Effector CD4-positive, alpha-beta T cell (primary cell): Measurements from ENCODE around the gene CRHR1.

Source experiments
- DNase-seq: peaks from one replicate; pipeline ENCODE4 v3.0.0-alpha.2; 2020

The CRHR1 gene

DNA sequence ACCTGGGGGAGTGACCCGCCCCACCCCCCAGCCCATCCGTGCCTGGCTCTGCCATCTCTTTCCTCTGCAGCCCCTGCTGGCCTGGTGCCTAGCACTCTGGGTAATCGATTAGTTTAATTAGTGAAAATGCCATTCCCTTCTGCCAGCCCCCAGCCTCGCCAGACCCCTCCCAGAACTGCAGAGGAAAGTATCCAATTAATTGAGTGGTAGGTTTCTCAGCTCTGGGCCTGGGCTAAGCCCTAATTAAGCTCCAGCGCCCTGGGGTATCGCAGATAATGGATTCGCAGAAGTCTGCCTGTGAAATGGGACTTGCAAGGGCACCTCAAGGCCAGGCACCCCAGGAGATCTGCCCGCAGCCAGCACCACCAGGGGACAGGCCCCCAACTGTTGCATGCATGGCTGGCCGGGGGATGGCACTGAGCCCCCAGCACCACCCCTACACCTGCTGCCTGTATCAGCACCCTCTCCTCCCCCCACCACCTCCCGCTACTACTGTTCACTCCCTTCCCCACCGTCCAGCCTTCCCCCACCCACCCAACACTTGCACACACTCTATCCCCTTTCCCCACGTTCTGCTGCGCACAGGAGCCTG is 40.9 kb downstream of the CRHR1 start:
- DNase-seq: no peak

DNA sequence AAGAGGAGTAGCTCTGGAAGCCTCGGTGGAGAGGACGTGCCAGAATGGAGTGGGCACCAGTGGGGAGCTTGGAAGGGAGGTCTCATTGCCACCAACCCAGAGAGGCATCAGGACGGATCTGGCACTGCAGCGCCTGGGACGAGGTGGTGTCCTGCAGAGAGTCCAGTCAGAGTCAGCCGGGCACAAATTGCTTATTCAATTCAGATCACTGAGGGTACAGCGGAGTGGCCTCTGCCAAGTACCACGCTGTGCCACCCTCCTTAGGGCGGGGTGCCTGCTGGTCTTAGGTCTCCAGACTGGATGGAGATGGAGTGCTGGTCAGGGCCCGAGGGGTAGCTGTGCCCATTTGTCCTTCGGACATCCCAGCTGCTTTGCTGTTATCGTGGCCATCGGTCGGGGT is 41.7 kb downstream of the CRHR1 start:
- DNase-seq: no peak

DNA sequence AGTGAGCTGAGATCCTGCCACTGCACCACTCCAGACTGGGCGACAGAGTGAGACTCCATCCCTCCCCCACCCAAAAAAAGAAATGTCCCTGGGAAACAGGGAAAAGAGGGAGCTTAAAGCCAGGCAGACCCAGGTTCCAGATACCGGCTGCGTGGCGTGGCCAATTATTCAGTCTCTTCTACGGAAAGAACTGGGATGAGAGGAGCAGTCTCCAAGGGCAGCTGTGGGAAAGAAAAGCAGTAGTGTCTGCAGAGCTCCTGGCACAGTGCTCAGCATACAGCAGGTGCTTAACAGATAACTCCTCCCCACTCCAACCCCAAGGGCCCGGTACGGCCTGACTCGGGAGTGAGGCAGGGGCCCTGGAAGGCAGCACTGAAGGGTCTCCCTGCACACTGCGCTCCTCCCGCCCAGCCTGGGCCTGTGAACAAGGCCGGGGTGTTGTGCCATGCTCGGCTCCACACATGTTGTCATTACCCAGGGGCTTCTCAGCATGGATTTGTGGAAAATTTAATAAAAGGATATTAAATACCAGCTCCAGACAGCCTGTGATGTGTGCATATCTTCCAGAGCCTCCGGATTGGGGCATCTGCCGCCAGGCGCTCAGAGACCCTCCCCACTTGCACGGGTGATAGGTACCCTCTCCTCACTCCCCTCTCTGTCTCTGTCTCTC is 42.9 kb downstream of the CRHR1 start:
- no peak for DNase-seq

DNA sequence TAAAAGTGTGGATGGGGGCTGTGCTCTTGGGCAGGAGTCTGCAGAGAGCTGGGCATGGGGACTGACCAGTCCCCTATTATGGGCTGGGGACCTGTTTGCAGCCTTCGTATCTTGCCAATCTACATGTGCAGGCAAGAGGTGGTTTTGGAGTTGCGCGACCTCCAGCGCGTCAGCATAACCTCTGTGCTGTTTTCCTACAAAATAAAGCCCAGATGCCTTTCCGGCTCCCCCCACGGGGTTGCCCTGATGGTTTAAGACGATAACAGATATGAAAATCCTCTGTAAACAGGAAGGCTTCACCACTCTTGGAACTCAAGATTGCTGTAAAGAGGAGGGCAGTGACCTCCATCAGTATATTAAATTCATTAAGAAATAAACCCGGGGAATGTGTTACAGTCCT is 44.1 kb downstream of the CRHR1 start:
- no peak for DNase-seq

DNA sequence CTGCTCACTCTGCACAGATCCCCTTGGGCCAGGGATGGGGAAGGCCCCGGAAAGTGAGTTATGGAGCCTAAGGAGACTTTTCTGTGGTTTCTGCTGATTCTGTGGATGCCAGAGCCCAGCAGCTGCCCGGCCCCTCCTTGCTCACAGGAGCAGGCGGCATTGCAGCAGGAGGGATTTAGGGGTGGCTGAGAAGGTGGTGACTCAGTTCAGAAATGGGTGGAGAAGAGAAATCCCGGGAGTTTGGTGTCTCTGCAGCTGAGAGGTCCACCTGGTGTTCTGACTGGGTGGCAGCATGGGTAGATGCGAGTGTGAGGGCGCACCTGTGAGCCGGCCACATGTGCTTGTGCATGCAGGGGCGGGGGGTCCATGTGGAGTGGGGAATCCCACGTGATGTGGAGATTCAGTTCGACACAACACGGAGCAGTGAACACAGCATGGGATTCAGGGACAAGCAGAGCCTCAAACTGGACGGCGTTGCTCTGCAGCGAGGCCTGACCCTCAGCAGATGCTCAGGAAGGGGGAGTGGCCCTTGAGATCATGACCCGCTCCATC is 44.5 kb downstream of the CRHR1 start:
- DNase-seq: no peak

DNA sequence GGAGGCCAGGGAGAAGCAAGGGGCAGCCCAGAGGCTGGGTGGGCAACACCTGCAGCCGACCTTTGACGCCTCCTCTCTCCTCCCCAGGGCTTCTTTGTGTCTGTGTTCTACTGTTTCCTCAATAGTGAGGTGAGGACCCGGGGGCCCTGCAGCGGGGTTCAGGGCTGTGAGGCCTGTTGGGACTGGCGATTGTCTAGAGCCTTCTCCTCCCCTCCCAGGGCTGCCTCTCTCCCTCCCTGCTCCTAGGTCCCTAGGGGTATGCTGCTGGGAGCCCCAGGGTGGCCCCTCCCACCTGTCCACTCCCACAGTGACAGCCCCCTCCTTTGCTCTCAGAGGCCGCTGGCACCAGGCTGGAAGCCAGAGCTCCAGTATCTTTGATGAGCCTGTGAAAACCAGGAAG is 49.8 kb downstream of the CRHR1 start:
- DNase-seq: no peak

DNA sequence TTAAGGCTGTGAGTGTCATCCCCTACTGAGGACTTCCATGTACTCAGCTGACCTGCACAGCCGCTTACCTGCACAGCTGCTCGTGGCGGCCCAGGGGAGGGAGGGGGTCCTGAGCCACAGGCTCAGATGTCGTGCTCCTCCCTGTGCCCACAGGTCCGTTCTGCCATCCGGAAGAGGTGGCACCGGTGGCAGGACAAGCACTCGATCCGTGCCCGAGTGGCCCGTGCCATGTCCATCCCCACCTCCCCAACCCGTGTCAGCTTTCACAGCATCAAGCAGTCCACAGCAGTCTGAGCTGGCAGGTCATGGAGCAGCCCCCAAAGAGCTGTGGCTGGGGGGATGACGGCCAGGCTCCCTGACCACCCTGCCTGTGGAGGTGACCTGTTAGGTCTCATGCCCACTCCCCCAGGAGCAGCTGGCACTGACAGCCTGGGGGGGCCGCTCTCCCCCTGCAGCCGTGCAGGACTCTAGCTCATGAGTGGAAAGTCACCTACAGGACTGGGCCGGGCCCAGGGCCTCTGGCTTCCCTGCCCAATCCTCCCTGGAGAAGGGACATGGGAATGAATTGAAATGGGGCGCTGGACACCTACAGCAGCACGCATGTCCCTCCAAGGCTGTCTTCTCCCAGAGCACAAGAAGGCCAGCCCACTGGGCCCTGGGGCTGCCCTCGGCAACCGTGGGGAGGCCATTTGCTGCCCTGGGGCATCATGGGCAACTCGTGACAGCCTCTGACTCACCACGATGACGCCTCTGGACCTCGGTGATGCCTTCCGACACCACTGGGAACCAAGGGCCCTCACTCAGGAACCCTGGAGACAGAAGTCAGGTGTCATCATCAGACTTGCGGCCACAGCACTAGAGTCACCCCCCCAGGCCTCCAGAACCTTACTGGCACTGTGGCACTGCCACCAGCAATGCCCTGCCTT is 50.6 kb downstream of the CRHR1 start:
- DNase-seq: no peak

DNA sequence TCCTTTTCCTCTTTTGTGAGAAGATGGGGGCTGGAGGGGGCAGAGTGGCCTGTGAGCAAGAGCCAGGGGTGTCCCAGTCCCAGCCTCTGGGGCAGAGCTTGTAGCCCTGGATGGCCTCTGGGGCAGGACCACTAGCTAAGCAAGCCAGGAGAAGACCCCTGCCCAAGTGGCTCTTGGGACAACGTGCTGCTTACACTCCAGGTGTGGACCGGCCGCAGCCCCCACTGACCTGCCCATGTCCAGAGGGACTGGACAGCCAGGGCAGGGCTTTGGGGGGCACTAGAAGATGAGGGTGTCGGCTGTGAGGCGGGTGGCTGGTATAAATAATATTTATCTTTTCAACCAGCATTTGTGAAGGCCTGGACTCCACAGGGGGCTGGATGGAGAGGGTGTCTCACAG is 51.4 kb downstream of the CRHR1 start:
- DNase-seq: no peak

DNA sequence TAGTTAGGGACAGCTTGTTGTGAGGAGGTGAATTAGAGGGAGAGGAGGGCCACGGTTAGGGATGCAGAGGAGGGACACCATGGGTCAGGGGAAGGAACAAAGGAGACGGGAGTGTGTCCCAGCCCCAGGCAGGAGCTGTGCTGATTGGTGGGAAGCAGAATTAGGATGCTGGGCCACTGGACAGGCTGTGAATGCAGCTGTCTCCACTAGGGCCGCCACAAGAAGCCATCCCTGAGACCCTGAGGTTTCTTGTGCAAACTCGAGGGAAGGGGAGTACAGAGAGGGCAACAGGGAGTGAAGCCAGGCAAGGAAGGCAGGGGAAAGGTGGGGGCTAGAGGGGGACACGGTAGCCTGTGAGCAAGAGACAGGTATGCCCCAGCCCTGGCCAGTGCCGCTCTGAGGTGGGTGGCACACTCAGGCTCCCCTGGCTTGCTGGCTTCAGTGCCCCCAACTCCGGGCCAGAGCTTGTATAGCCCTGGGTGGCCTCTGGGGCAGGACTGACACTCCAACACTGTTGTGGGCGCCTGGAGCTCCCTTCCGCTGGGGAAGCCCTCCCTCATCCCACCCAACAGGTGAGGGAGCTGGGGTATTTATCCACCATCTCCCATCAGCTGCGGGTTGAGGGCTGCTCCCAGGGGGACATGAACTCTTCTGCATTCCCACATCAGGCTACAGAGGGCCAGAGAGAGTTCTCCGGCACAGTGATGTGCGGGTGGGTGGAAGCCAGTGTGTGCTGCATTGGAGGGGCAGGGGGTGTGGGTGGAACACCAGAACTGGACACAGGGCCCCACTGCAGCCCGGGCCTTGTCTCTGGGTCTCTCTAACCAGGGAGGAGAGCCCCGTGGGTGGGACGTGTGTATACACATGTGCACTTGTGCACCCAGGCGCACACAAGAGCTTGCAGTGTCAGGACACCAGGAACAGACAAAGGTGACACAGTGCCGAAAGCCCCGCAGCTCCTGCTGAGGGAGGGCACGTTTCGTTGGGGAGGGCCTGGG is 52.2 kb downstream of the CRHR1 start:
- DNase-seq: no peak

DNA sequence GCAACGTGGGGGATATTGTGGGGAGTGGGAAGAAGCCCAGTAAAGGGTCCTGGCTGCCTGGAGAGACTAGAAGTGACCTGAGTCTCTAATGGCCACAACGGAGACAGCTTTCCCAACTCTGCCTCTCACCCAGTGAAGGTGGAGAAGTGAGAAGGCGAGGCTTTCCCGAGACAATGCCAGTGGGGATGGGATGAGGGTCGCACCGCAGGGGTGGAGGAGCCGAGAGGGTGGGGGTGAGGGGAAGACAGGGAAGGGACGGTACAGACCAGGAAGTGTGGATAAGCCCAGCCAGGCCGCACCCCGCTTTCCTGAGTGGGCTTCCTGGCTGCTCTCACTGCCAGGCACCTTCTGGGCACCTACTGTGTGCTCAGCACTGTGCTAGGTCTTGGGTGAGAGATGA is 53.1 kb downstream of the CRHR1 start:
- no peak for DNase-seq

DNA sequence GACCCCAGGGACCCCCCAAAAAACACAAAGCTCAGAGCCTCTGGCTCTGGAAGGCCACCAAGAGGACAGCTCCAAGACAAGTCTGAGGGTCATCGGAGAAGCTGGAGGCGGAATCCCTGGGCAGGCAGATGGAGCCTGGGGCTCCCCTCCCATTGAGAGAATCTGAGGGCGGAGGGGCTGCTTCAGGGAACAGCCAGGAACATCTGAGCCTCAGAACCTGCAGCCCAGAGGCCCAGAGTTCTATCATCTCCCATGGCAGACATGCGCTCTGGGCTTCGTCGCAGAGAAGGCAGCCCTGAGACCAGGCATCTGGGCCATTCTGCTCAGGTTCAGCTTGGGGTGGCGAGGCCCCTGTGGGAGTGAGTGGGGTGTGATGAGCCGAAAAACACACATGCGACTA is 53.5 kb downstream of the CRHR1 start:
- no peak for DNase-seq

DNA sequence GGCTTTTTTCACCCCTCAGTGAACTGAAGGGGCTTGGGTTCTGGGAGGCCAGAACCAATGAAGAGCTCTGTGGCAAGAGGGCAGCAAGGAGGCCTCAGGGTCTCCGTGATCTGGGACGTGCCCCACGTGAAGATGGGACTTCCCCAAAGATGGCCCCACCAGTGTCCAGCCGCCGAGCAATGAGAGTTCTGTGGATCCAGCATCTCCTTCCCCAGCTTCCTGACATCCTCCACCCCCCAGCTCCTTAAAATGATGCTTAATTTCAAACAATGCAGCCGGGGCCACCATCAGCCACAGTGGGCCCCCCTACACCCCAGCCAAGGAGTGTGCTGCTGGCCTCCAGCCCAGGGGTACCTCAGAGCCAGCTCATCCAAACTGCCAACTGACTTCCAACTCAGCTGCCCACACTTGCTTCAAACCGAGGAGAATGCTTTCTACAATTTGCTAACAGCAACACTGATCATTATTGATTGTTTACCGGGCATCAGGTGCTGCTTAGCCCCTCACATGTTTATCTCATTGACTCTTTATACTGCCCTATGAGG is 54.7 kb downstream of the CRHR1 start:
- no peak for DNase-seq

DNA sequence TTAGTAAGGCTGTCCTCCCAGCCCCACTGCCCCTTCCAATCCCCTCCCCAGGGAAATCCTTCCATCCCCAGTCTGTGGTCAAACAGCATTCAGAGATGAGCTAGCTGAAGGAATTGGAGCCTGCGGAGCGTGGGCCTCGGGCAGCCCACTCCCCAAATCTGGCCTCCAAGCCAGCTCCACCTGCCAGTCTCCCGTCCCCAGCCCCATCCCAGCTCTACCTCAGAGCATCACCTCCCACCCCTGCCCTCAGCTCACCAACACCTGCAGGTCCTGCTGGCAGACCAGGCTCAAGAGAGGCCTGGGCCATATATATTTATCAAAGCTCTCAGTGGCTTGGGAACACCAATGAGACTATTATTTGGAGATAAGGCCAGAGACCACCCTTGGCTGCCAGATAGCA is 55.3 kb downstream of the CRHR1 start:
- DNase-seq: no peak

DNA sequence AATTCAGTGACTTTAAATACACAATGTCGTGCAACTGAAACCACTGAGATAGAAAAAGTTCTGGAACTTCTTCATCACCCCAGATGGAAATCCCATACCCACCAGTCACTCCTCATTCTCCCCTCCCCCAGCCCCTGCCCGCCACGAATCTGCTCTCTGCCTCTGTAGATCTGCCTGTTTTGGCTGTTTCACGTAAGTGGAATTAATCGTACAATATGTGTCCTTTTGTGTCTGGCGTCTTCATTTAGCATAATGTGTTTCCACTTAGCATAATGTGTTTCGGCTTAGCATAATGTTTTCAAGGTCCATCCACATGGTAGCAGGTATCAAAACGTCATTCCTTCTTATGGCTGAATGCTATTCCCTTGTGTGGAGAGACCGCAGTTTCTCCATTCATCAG is 57.1 kb downstream of the CRHR1 start:
- DNase-seq: no peak

DNA sequence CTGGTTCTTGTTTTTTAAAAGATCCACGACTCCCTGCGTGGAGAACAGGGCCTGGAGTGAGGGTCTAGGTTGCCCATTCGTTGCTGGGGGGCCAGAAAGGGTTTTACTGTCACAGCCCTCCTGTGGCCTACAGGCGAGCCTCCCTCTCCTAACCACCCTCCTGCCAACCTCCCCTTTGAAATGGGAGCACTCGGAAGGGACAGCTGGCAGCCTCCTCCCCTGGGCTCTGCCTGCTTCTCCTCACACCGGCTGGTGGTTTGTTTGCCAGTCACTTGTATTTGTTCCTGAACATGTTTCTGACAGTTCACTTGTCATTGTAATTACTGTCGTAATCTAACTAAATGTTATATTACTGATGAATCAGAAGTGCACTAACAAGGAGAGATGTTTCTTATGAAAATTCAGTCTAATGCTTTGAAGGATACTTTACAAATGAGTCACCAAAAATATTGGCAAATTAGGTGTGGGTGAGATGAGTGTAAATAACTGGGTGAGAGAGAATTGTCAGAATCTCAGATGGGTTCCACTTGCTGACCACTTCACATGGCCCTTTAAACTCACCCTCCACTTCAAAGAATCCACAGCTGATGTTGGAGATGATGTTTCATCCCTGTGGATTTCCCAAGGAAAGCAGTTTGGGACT is 57.9 kb downstream of the CRHR1 start:
- no peak for DNase-seq

DNA sequence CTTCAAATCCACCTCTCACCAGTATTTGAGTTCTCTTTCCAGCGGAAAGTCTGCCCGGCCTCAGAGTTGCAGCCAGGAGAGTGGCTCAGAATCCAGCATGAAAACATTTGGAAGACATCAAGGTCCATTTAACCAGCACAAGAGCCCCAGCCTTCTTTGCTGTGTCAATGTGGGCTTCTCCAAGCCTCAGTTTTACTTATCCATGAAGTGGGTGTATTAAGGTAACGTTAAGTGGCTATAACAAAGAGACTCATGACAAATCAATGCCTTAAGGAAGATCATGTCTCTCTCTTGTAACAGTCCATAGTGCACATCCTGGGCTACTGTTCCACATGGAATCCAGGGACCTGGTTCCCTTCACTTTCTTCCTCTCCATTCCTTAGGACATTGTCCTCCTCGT is 59.6 kb downstream of the CRHR1 start:
- no peak for DNase-seq

DNA sequence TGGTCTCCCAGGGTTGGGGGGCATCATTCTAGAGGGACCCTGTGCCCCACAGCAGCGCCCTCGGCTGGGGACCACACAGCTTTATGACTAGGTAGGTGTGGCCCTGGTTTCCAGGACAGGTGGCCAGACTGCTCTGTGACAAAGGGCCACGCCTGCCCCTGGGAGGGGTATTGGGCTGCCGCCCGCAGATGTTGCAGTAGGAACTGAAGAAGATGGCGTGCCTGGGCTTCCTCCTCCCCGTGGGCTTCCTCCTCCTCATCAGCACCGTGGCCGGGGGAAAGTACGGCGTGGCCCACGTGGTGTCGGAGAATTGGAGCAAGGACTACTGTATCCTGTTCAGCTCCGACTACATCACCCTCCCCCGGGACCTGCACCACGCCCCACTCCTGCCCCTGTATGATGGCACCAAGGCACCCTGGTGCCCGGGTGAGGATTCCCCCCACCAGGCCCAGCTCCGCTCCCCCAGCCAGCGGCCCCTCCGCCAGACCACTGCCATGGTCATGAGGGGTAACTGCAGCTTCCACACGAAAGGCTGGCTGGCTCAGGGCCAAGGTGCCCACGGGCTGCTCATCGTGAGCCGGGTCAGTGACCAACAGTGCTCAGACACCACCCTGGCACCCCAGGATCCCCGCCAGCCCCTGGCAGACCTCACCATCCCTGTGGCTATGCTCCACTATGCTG is 60.7 kb downstream of the CRHR1 start, which contains the start of gene SPPL2C:
SPPL2C (plus strand) TSS at position 187 of the 681 bp plus-strand sequence; CDS start at position 213, 26 bp downstream.
- DNase-seq: no peak

DNA sequence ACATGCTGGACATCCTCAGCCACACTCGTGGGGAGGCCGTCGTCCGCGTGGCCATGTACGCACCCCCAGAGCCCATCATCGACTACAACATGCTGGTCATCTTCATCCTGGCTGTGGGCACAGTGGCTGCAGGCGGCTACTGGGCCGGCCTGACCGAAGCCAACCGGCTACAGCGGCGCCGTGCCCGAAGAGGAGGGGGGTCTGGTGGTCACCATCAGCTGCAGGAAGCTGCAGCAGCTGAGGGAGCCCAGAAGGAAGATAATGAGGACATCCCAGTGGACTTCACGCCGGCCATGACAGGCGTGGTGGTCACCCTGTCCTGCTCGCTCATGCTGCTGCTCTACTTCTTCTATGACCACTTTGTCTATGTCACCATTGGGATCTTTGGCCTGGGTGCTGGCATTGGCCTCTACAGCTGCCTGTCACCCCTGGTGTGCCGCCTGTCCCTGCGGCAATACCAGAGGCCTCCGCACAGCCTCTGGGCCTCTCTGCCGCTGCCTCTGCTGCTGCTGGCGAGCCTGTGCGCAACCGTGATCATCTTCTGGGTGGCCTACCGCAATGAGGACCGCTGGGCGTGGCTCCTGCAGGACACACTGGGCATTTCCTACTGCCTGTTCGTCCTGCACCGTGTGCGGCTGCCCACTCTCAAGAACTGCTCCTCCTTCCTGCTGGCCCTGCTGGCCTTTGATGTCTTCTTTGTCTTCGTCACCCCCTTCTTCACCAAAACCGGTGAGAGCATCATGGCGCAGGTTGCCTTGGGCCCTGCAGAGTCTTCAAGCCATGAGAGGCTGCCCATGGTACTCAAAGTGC is 61.5 kb downstream of the CRHR1 start:
- no peak for DNase-seq

DNA sequence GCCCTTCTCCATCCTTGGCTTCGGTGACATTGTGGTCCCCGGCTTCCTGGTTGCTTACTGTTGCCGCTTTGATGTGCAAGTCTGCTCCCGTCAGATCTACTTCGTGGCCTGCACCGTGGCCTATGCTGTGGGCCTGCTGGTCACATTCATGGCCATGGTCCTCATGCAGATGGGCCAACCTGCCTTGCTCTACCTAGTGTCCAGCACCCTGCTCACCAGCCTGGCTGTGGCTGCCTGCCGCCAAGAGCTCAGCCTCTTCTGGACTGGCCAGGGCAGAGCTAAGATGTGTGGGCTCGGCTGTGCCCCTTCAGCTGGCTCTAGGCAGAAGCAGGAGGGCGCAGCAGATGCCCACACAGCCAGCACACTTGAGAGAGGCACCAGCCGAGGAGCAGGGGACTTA is 62.1 kb downstream of the CRHR1 start:
- no peak for DNase-seq

DNA sequence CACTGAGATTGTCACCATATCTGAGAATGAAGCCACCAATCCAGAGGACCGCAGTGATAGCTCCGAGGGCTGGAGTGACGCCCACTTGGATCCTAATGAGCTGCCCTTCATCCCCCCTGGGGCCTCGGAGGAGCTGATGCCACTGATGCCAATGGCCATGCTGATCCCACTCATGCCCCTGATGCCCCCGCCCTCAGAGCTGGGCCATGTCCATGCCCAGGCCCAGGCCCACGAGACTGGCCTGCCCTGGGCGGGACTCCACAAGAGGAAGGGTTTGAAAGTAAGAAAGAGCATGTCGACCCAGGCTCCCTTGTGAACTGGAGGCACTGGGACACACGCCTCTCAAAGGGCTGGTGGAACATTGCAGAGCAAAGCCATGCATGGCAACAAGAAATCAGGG is 62.5 kb downstream of the CRHR1 start:
- no peak for DNase-seq
